Measurements from ENCODE around the gene ADAM22.

ADAM22 gene

GRCh38 chr7:88217675-88218428 lies 283.8 kb downstream of the ADAM22 start:
- no peak for DNase-seq (ENCODE audit: low spot score)

GRCh38 chr7:88218429-88218745 lies 284.3 kb downstream of the ADAM22 start:
- no peak for DNase-seq (ENCODE audit: low spot score)

- DNase-seq (ENCODE audit: low spot score), result peak; percentile 52
Observed at GRCh38 chr7:88218836-88219605, 285.0 kb downstream of the ADAM22 start.

GRCh38 chr7:88219781-88220747 lies 286.0 kb downstream of the ADAM22 start, which contains the start of gene SRI:
TSS of gene SRI (minus strand) at chr7:88220038. CDS start at chr7:88220026, 12 bp downstream.
- peak; percentile 76 for DNase-seq (ENCODE audit: low spot score)

GRCh38 chr7:88223265-88223664 lies 289.2 kb downstream of the ADAM22 start:
- no peak for DNase-seq (ENCODE audit: low spot score)

- no peak for DNase-seq (ENCODE audit: low spot score)
Observed at GRCh38 chr7:88224601-88225275, 290.7 kb downstream of the ADAM22 start.

GRCh38 chr7:88226201-88226600 lies 292.1 kb downstream of the ADAM22 start:
- no peak for DNase-seq (ENCODE audit: low spot score)

GRCh38 chr7:88226886-88227516 lies 292.9 kb downstream of the ADAM22 start:
- no peak for DNase-seq (ENCODE audit: low spot score)

GRCh38 chr7:88229302-88229995 lies 295.4 kb downstream of the ADAM22 start:
- no peak for DNase-seq (ENCODE audit: low spot score)

GRCh38 chr7:88230646-88231045 lies 296.6 kb downstream of the ADAM22 start:
- no peak for DNase-seq (ENCODE audit: low spot score)

GRCh38 chr7:88233828-88234227 lies 299.8 kb downstream of the ADAM22 start:
- no peak for DNase-seq (ENCODE audit: low spot score)

- no peak for DNase-seq (ENCODE audit: low spot score)
Observed at GRCh38 chr7:88239852-88240251, 305.8 kb downstream of the ADAM22 start.

GRCh38 chr7:88243345-88243909 lies 309.4 kb downstream of the ADAM22 start:
- peak; percentile 91 for DNase-seq (ENCODE audit: low spot score)

GRCh38 chr7:88244258-88244657 lies 310.2 kb downstream of the ADAM22 start:
- DNase-seq (ENCODE audit: low spot score), result no peak
